H1 (cell line): ENCODE data around the gene CLPTM1L. TPM values are rescaled to one million over a fixed set of nuclear protein-coding genes. Genes with fewer than 3 reads are reported as not detected.

ENCODE experiments used
- CTCF ChIA-PET: fragments of 300-600 bp; sonication (Branson Sonifier 250); formaldehyde crosslinking; loops from one replicate; lab custom pipeline; 2021; ENCODE audit not compliant: partially characterized antibody; lab: Charles Lee
- POLR2A ChIA-PET: fragments of 300-600 bp; sonication (Branson Sonifier 250); formaldehyde crosslinking; loops from one replicate; lab custom pipeline; 2021; ENCODE audit warnings: inconsistent platforms; ENCODE audit not compliant: partially characterized antibody; lab: Charles Lee
- DNase-seq, 2 experiments: peaks; one replicate each; pipeline versions ENCODE4 v3.0.0 to v3.0.0-alpha.2; 2010 to 2022; ENCODE audit warnings: low spot score in 2 of 2, low read depth in 1 of 2, mixed read lengths in 1 of 2
- FAIRE-seq: peaks from 2 replicates; lab custom pipeline; 2011; peaks lifted over from hg19 to GRCh38; lab: Jason Lieb, UNC
- H2AFZ ChIP-seq: 2 replicates; pipeline ENCODE4 v1.8.1; 2012; ENCODE audit warnings: low read length, inconsistent platforms
- H2AK5ac ChIP-seq: 2 replicates; pipeline ENCODE4 v1.6.1; 2013; ENCODE audit warnings: low read depth, low read length
- H2BK120ac ChIP-seq: replicated peaks from 2 replicates; pipeline ENCODE3; 2013; ENCODE audit warnings: low read depth, low read length, inconsistent platforms
- H2BK12ac ChIP-seq: 2 replicates; pipeline ENCODE4 v1.6.1; 2013; ENCODE audit warnings: low read depth, low read length
- H2BK15ac ChIP-seq: 2 replicates; pipeline ENCODE4 v1.6.1; 2013; ENCODE audit warnings: low read length
- H2BK20ac ChIP-seq: 2 replicates; pipeline ENCODE4 v1.6.1; 2013; ENCODE audit warnings: low read length
- H2BK5ac ChIP-seq: 2 replicates; pipeline ENCODE4 v1.6.1; 2013; ENCODE audit warnings: low read depth, low read length
- H3K14ac ChIP-seq: 2 replicates; pipeline ENCODE4 v1.6.1; 2013; ENCODE audit warnings: inconsistent platforms; ENCODE audit not compliant: insufficient read length
- H3K18ac ChIP-seq: 2 replicates; pipeline ENCODE4 v1.6.1; 2013; ENCODE audit warnings: low read length; ENCODE audit errors: extremely low read depth
- H3K23ac ChIP-seq: 2 replicates; pipeline ENCODE4 v1.6.1; 2013; ENCODE audit warnings: inconsistent platforms; ENCODE audit not compliant: insufficient read length
- H3K23me2 ChIP-seq: 2 replicates; pipeline ENCODE4 v1.6.1; 2013; ENCODE audit warnings: low read depth, low read length
- H3K27ac ChIP-seq: 2 replicates; pipeline ENCODE4 v1.6.1; 2011; ENCODE audit warnings: low read depth, low read length, inconsistent platforms
- H3K27me3 ChIP-seq, 4 experiments: replicated peaks in 1 of 4; 1 replicate in 1 of 4; 2 replicates in 3 of 4; pipeline versions ENCODE4 v1.6.1 to v1.8.1; 2011 to 2013; ENCODE audit warnings: low read length in 3 of 4, mild to moderate bottlenecking in 3 of 4, inconsistent platforms in 2 of 4, mixed read lengths in 2 of 4, moderate library complexity in 1 of 4; ENCODE audit not compliant: control insufficient read depth in 3 of 4, insufficient read depth in 3 of 4; ENCODE audit errors: extremely low read depth in 1 of 4
- H3K36me3 ChIP-seq, 4 experiments: 2 replicates each; pipeline versions ENCODE4 v1.6.1 to v1.8.1; 2011 to 2013; ENCODE audit warnings: mild to moderate bottlenecking in 4 of 4, low read length in 3 of 4, moderate library complexity in 2 of 4, control low read depth in 1 of 4, inconsistent platforms in 1 of 4; ENCODE audit not compliant: insufficient read depth in 4 of 4, control insufficient read depth in 2 of 4
- H3K4ac ChIP-seq: replicated peaks from 2 replicates; pipeline ENCODE3; 2013; ENCODE audit warnings: low read length, low read depth, mixed read lengths, inconsistent platforms; ENCODE audit not compliant: insufficient read length
- H3K4me1 ChIP-seq, 4 experiments: replicated peaks in 1 of 4; 1 replicate in 1 of 4; 2 replicates in 3 of 4; pipeline versions ENCODE4 v1.6.1 to v1.8.1; 2011 to 2013; ENCODE audit warnings: low read length in 3 of 4, inconsistent platforms in 2 of 4, mixed read lengths in 1 of 4; ENCODE audit not compliant: insufficient read depth in 4 of 4, control insufficient read depth in 3 of 4
- H3K4me2 ChIP-seq, 2 experiments: 2 replicates each; pipeline versions ENCODE4 v1.6.1 to v1.8.1; 2011 to 2013; ENCODE audit warnings: low read depth in 2 of 2, low read length in 2 of 2, control low read depth in 1 of 2, inconsistent platforms in 1 of 2, mild to moderate bottlenecking in 1 of 2; ENCODE audit not compliant: insufficient read depth in 1 of 2
- H3K4me3 ChIP-seq, 4 experiments: fragments of 200-600, 300-600 bp in 1 of 4; sonication (generic), shearing (Covaris generic), sonication (Bioruptor Twin) in 1 of 4; 2 replicates each; pipeline versions ENCODE4 v1.5.1 to v1.8.1; 2011 to 2016; ENCODE audit warnings: low read length in 4 of 4, low read depth in 3 of 4, control low read depth in 2 of 4, inconsistent platforms in 2 of 4, mild to moderate bottlenecking in 2 of 4, mixed read lengths in 1 of 4, moderate library complexity in 1 of 4; ENCODE audit not compliant: insufficient read depth in 2 of 4; ENCODE audit errors: extremely low read depth in 1 of 4
- H3K56ac ChIP-seq: replicated peaks from 2 replicates; pipeline ENCODE3; 2013; ENCODE audit warnings: low read depth, mild to moderate bottlenecking, mixed read lengths, low read length, inconsistent platforms; ENCODE audit not compliant: insufficient read length
- H3K79me1 ChIP-seq: 2 replicates; pipeline ENCODE4 v1.6.1; 2013; ENCODE audit warnings: low read depth, low read length, control low read depth
- H3K79me2 ChIP-seq, 2 experiments: 2 replicates each; pipeline versions ENCODE4 v1.6.1 to v1.8.1; 2012 to 2013; ENCODE audit warnings: low read length in 2 of 2, mild to moderate bottlenecking in 2 of 2, inconsistent platforms in 1 of 2; ENCODE audit not compliant: insufficient read depth in 2 of 2, control insufficient read depth in 1 of 2
- H3K9ac ChIP-seq, 4 experiments: replicated peaks in 1 of 4; 1 replicate in 1 of 4; 2 replicates in 3 of 4; pipeline versions ENCODE4 v1.6.1 to v1.8.1; 2011 to 2013; ENCODE audit warnings: low read depth in 3 of 4, low read length in 3 of 4, control low read depth in 2 of 4, mild to moderate bottlenecking in 2 of 4, moderate library complexity in 2 of 4, inconsistent platforms in 1 of 4; ENCODE audit errors: extremely low read depth in 1 of 4
- H3K9me3 ChIP-seq, 2 experiments: 2 replicates each; pipeline versions ENCODE4 v1.6.1 to v1.8.1; 2012 to 2013; ENCODE audit warnings: mild to moderate bottlenecking in 2 of 2, moderate library complexity in 2 of 2, control low read depth in 1 of 2, inconsistent platforms in 1 of 2, low read depth in 1 of 2, low read length in 1 of 2, mixed read lengths in 1 of 2; ENCODE audit not compliant: insufficient read depth in 2 of 2
- H4K20me1 ChIP-seq, 2 experiments: replicated peaks in 1 of 2; 2 replicates each; pipeline versions ENCODE3 to v1.8.1; 2011 to 2013; ENCODE audit warnings: inconsistent platforms in 2 of 2, low read length in 2 of 2, mild to moderate bottlenecking in 1 of 2; ENCODE audit not compliant: insufficient read depth in 2 of 2, control insufficient read depth in 1 of 2
- H4K5ac ChIP-seq: 2 replicates; pipeline ENCODE4 v1.6.1; 2013; ENCODE audit warnings: low read length, low read depth, mixed read lengths, inconsistent platforms; ENCODE audit not compliant: insufficient read length
- H4K8ac ChIP-seq: 2 replicates; pipeline ENCODE4 v1.8.0; 2013; ENCODE audit warnings: mild to moderate bottlenecking, moderate library complexity, low read length, inconsistent platforms; ENCODE audit not compliant: insufficient read depth; ENCODE audit errors: extremely low read depth
- H4K91ac ChIP-seq: replicated peaks from 2 replicates; pipeline ENCODE3; 2013; ENCODE audit warnings: low read length, mixed read lengths, inconsistent platforms; ENCODE audit not compliant: insufficient read length
- GABPA ChIP-seq: IDR thresholded peaks from 2 replicates; pipeline ENCODE4 v1.6.1; 2011; ENCODE audit warnings: mild to moderate bottlenecking, low read length, moderate library complexity, borderline replicate concordance; ENCODE audit not compliant: insufficient read depth
- HDAC2 ChIP-seq, 2 experiments: fragments of 300-600 bp in 1 of 2; sonication (generic) in 1 of 2; IDR thresholded peaks; 2 replicates each; pipeline ENCODE4 v1.6.1; 2011 to 2012; ENCODE audit warnings: low read depth in 2 of 2, low read length in 2 of 2, mild to moderate bottlenecking in 2 of 2, moderate library complexity in 2 of 2, borderline replicate concordance in 1 of 2, inconsistent platforms in 1 of 2
- RAD21 ChIP-seq, 2 experiments: IDR thresholded peaks in 1 of 2; conservative IDR thresholded peaks in 1 of 2; 2 replicates each; pipeline ENCODE4 v1.6.1; 2011; ENCODE audit warnings: low read depth in 2 of 2, low read length in 2 of 2, improper control_type of control experiment in 1 of 2, inconsistent platforms in 1 of 2, mild to moderate bottlenecking in 1 of 2, moderate library complexity in 1 of 2
- WGBS, 2 experiments: shearing (Covaris generic) in 1 of 2; methylation state at CpG; one replicate each; pipeline versions ENCODE4 v1.1.6 to v1.1.7; 2013 to 2015; ENCODE audit warnings: low lambda C conversion rate in 2 of 2, mixed read lengths in 2 of 2, inconsistent platforms in 1 of 2, low coverage in 1 of 2, missing lambda C conversion rate in 1 of 2; ENCODE audit not compliant: insufficient replicate concordance in 2 of 2, insufficient coverage in 1 of 2, insufficient read length in 1 of 2; ENCODE audit errors: extremely low coverage in 1 of 2, missing lambda C conversion rate in 1 of 2; 5-methylcytosine and 5-hydroxymethylcytosine counted together
- polyA plus RNA-seq, 7 experiments: library from polyadenylated mRNA; depleted of rRNA in 3 of 7; stranded (reverse) in 5 of 7; unstranded in 2 of 7; fragments of >200 nt in 5 of 7; fragments of 200-250 nt in 2 of 7; gene quantifications; 1 replicate in 5 of 7; 2 replicates in 1 of 7; 4 replicates in 1 of 7; pipeline versions ENCODE4 v1.2.1 to v1.2.3, GENCODE V29; 2011 to 2013; ENCODE audit warnings: missing spikeins in 2 of 7, mixed read lengths in 2 of 7
- total RNA-seq: library from RNA; stranded (reverse); fragmentation: NEBNext Ultra II Directional; extraction: Animal tissue kit (Norgen Biotek cat#: 25700); gene quantifications from 2 replicates; pipeline ENCODE4 v1.2.1, GENCODE V29; 2021
- TF ChIP-seq, protein P1 (sequence below), 3 experiments: IDR thresholded peaks; 1 replicate in 2 of 3; 2 replicates in 1 of 3; pipeline versions ENCODE4 v1.5.1 to v1.6.1; 2011; ENCODE audit warnings: low read length in 3 of 3, mild to moderate bottlenecking in 3 of 3, inconsistent platforms in 2 of 3, low read depth in 1 of 3, moderate library complexity in 1 of 3; ENCODE audit not compliant: insufficient read depth in 1 of 3; ENCODE audit errors: control extremely low read depth in 1 of 3
- TF ChIP-seq, protein P2 (sequence below): IDR thresholded peaks from 2 replicates; pipeline ENCODE4 v1.6.1; 2011; ENCODE audit warnings: low read depth, mild to moderate bottlenecking, low read length; ENCODE audit not compliant: insufficient read depth

Gene CLPTM1L
- total and polyA plus RNA-seq, 2 of the 8 experiments (the other 6 are each of a cell fraction or from before 2014, with no cell fraction given), result 102 to 119 TPM

DNA sequence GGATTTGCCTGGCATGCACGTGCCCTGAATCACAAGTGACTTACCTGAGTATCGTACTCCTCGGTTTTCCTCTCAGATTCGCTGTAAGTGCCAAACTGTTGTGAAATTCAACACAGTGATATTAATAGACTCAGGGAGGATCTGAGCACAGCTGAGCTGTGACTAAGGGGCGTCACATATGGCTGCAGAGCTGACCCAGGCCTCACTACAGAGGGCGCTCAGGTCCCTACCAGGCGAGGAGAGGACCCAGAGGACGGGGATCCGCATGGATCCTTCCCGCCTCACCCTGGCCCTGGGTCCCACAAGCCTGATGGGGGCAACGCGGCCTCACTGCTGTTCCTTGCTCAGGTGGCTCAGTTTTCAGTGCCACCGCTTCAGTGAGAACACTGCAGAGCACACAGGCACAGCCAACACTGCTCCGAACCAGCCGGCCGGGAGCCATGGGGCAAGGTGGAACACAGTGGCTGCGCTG lies 20.1 kb downstream of the CLPTM1L start:
- H4K8ac ChIP-seq, result no peak overlapping the region
- no peaks in the 10 kb centered on the region; the same call in none of the 2 replicates for H3K79me1 ChIP-seq
- no peaks in the 10 kb centered on the region for H3K23me2 ChIP-seq
- H2BK5ac ChIP-seq, result no peak overlapping the region; the same call in 1 of the 2 replicates
- H2AK5ac ChIP-seq, result no peak overlapping the region
- no peak overlapping the region for H3K56ac ChIP-seq
- H2BK12ac ChIP-seq, result 0 out of 2 replicates have a peak overlapping the region, but pooled peaks have one; percentile 39
- H3K18ac ChIP-seq, result no peak overlapping the region
- no peak overlapping the region for H3K9ac ChIP-seq
- WGBS, 2 experiments, result 93% methylated on average over 17 of the region's 17 CpGs; no CpG with 5 or more reads in 1 of the 2 experiments
- FAIRE-seq (no peak), DNase-seq (no peak)
- TF ChIP-seq GABPA (no peak), RAD21 (IDR thresholded peaks at IDR 0.05 in 1 of 2, conservative IDR thresholded peaks at IDR 0.05 in 1 of 2; ENCODE audit: low read depth in 2 of 2, low read length in 2 of 2) (peak; percentile 22 to 42; a peak in 3 of 4 replicates), HDAC2 (IDR thresholded peaks at IDR 0.05; ENCODE audit: borderline replicate concordance in 1 of 2, low read depth in 2 of 2, low read length in 2 of 2) (no peak)
- TF ChIP-seq, protein P1, sequence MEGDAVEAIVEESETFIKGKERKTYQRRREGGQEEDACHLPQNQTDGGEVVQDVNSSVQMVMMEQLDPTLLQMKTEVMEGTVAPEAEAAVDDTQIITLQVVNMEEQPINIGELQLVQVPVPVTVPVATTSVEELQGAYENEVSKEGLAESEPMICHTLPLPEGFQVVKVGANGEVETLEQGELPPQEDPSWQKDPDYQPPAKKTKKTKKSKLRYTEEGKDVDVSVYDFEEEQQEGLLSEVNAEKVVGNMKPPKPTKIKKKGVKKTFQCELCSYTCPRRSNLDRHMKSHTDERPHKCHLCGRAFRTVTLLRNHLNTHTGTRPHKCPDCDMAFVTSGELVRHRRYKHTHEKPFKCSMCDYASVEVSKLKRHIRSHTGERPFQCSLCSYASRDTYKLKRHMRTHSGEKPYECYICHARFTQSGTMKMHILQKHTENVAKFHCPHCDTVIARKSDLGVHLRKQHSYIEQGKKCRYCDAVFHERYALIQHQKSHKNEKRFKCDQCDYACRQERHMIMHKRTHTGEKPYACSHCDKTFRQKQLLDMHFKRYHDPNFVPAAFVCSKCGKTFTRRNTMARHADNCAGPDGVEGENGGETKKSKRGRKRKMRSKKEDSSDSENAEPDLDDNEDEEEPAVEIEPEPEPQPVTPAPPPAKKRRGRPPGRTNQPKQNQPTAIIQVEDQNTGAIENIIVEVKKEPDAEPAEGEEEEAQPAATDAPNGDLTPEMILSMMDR (IDR thresholded peaks at IDR 0.05; ENCODE audit: control extremely low read depth in 1 of 3, insufficient read depth in 1 of 3, low read depth in 1 of 3, low read length in 3 of 3), result peak in 2 of 3 experiments; percentile 27 to 28; a peak in 3 of 4 replicates
- TF ChIP-seq, protein P2, sequence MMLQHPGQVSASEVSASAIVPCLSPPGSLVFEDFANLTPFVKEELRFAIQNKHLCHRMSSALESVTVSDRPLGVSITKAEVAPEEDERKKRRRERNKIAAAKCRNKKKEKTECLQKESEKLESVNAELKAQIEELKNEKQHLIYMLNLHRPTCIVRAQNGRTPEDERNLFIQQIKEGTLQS, result no peak
- H3K36me3 ChIP-seq, result peaks cover 15 to 60% (median 47%) of the 10 kb centered on the region in 4 experiments
- no peak overlapping the region for H3K23ac ChIP-seq
- no peak overlapping the region for H2BK15ac ChIP-seq
- no peak overlapping the region for H2BK20ac ChIP-seq
- no peak overlapping the region for H4K5ac ChIP-seq
- H3K9me3 ChIP-seq, result peaks cover 0 to 4% of the 10 kb centered on the region in 2 experiments; a peak in 1 of 4 replicates
- no peak overlapping the region for H3K14ac ChIP-seq
- H3K4me1 ChIP-seq, result no peaks in the 10 kb centered on the region; a peak in 1 of 7 replicates
- H3K4me3 ChIP-seq, result no peak overlapping the region
- POLR2A ChIA-PET, result interaction anchor here (2.8 kb wide), 1 partner anchor 9 kb away, joined by 11 read pairs; no protein-coding TSS in a partner anchor
- no peak overlapping the region for H3K4ac ChIP-seq
- no peak overlapping the region for H2AFZ ChIP-seq
- peaks cover 0 to 6% of the 10 kb centered on the region in 2 experiments; a peak in 2 of 4 replicates for H3K79me2 ChIP-seq
- H2BK120ac ChIP-seq, result no peak overlapping the region
- no peak overlapping the region for H4K91ac ChIP-seq
- H3K4me2 ChIP-seq, result no peak overlapping the region
- no peaks in the 10 kb centered on the region for H3K27me3 ChIP-seq
- CTCF ChIA-PET, result interaction anchor here (0.6 to 1.9 kb wide), 5 partner anchors 11 to 198 kb away, joined by 3 to 5 read pairs (median 3); no protein-coding TSS in a partner anchor
- no peak overlapping the region for H3K27ac ChIP-seq
- H4K20me1 ChIP-seq, result peaks cover 2 to 14% of the 10 kb centered on the region in 2 experiments
